Tibial nerve (tissue), 4 donors: Measurements from ENCODE around the gene AFF3. TPM values are rescaled to one million over a fixed set of nuclear protein-coding genes. Genes with fewer than 3 reads are reported as not detected.

ENCODE experiments used
- DNase-seq, 2 donors: peaks; one replicate each; pipeline ENCODE4 v3.0.0-alpha.2; 2019; ENCODE audit warnings: low spot score in 2 of 2
- H3K27ac ChIP-seq, 4 donors: fragments of 200-600 bp; sonication (generic) in 3 of 4; one replicate each; pipeline ENCODE4 v1.5.1; 2017 to 2019; ENCODE audit warnings: mild to moderate bottlenecking in 1 of 4
- H3K27me3 ChIP-seq, 2 donors: fragments of 200-600 bp; sonication (generic) in 1 of 2; one replicate each; pipeline versions ENCODE4 v1.5.1 to v1.6.0; 2017 to 2019
- H3K36me3 ChIP-seq, 3 donors: fragments of 200-600 bp; sonication (generic); one replicate each; pipeline ENCODE4 v1.5.1; 2018 to 2019
- H3K4me1 ChIP-seq, 4 donors: fragments of 200-600 bp; sonication (generic) in 3 of 4; one replicate each; pipeline ENCODE4 v1.5.1; 2017 to 2019
- H3K4me3 ChIP-seq, 4 donors: fragments of 200-600 bp; sonication (generic) in 3 of 4; one replicate each; pipeline ENCODE4 v1.5.1; 2017 to 2019; ENCODE audit warnings: mild to moderate bottlenecking in 1 of 4, moderate library complexity in 1 of 4
- H3K9me3 ChIP-seq, 4 donors: fragments of 200-600 bp; sonication (generic) in 3 of 4; one replicate each; pipeline ENCODE4 v1.5.1; 2017 to 2019
- EP300 ChIP-seq, 2 donors: sonication (generic); formaldehyde crosslinking; IDR thresholded peaks; one replicate each; pipeline ENCODE4 v1.6.1; 2017; ENCODE audit warnings: antibody characterized with exemption in 2 of 2, mild to moderate bottlenecking in 1 of 2
- POLR2A ChIP-seq, 2 donors: fragments of 450-650 bp; IDR thresholded peaks; one replicate each; pipeline ENCODE4 v1.6.1; 2017; ENCODE audit warnings: antibody characterized with exemption in 2 of 2, mild to moderate bottlenecking in 2 of 2, moderate library complexity in 2 of 2
- WGBS, 2 donors: methylation state at CpG; one replicate each; pipeline ENCODE4 v1.1.5; 2018; 5-methylcytosine and 5-hydroxymethylcytosine counted together
- total RNA-seq, 4 donors: library from RNA; depleted of rRNA; stranded (reverse); fragments of >200 nt; gene quantifications; one replicate each; pipeline ENCODE4 v1.1.0, GENCODE V29; 2016
- TF ChIP-seq, protein P1 (sequence below), 5 experiments: fragments of 200-600 bp in 3 of 5; fragments of 450-650 bp in 2 of 5; sonication (generic) in 3 of 5; IDR thresholded peaks; one replicate each; pipeline ENCODE4 v1.5.1; 2016 to 2019; ENCODE audit warnings: antibody characterized with exemption in 5 of 5, mild to moderate bottlenecking in 3 of 5, moderate library complexity in 2 of 5

AFF3 gene
- total RNA-seq, 4 donors from 2014 or later = 7.2 to 36.0 (median 21.4) TPM

DNA sequence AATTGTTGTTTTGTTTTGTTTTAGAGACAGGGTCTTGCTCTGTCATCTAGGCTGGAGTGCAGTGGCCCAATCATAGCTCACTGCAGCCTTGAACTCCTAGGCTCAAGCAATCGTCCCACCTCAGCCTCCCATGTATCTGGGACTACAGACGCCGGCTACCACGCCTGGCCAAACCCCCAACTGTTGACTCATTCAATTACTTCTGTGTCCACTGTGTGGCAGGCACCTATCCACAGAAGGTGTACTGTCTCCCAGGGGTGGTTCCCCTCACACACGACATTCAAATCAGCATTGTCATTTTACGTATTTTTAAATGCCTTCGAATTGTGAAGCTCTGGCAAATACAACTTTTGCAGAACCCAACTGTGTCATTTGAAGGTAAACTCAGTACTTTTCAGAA lies 464.6 kb downstream of the AFF3 start:
- WGBS, 2 donors = 88 to 90% methylated on average over 7 of the region's 7 CpGs
- Histone ChIP-seq H3K9me3 (no peaks in the 10 kb centered on the region), H3K4me1 (peaks cover 0 to 27% (median 0%) of the 10 kb centered on the region in 4 donors), H3K36me3 (no peaks in the 10 kb centered on the region), H3K27me3 (no peaks in the 10 kb centered on the region), H3K4me3 (no peak overlapping the region), H3K27ac (no peak overlapping the region)
- DNase-seq = no peak
- TF ChIP-seq POLR2A (IDR thresholded peaks at IDR 0.05) = no peak
- TF ChIP-seq EP300 (IDR thresholded peaks at IDR 0.05) = no peak
- TF ChIP-seq, protein P1, sequence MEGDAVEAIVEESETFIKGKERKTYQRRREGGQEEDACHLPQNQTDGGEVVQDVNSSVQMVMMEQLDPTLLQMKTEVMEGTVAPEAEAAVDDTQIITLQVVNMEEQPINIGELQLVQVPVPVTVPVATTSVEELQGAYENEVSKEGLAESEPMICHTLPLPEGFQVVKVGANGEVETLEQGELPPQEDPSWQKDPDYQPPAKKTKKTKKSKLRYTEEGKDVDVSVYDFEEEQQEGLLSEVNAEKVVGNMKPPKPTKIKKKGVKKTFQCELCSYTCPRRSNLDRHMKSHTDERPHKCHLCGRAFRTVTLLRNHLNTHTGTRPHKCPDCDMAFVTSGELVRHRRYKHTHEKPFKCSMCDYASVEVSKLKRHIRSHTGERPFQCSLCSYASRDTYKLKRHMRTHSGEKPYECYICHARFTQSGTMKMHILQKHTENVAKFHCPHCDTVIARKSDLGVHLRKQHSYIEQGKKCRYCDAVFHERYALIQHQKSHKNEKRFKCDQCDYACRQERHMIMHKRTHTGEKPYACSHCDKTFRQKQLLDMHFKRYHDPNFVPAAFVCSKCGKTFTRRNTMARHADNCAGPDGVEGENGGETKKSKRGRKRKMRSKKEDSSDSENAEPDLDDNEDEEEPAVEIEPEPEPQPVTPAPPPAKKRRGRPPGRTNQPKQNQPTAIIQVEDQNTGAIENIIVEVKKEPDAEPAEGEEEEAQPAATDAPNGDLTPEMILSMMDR (IDR thresholded peaks at IDR 0.05) = no peak

DNA sequence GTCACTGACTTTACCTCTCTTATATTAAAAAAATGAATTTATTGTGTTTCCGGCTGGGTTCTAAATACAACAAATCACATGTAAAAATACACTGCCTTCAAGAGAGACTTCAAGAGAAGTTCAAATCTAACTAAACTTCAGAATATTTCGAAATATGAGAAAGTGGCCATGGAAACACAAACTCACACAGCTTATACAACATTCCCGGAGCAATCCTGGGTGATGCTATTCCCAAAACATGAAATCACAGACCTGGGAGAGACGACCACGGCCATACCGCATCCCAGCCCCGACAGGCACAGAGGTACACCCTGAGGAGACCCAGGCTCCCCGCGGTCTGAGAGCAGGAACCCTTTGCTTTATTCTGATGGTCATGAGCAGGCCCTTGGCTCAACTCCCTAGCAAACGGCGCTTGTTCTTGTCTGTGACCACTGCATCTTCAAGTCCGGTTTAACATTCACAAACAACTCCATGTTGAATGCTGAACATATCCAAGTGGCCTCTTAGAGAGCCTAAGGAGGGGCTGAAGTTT lies 467.2 kb downstream of the AFF3 start:
- Histone ChIP-seq H3K9me3 (no peaks in the 10 kb centered on the region), H3K4me3 (no peak overlapping the region), H3K4me1 (peaks cover 0 to 12% (median 5%) of the 10 kb centered on the region in 4 donors), H3K36me3 (no peaks in the 10 kb centered on the region), H3K27ac (peak overlapping the region in 1 of 4 donors; percentile 9), H3K27me3 (no peaks in the 10 kb centered on the region)
- TF ChIP-seq EP300 (IDR thresholded peaks at IDR 0.05) = no peak
- TF ChIP-seq, protein P1 (IDR thresholded peaks at IDR 0.05) = no peak
- TF ChIP-seq POLR2A (IDR thresholded peaks at IDR 0.05) = no peak
- WGBS, 2 donors = 89 to 90% methylated on average over 12 of the region's 12 CpGs
- no peak for DNase-seq

DNA sequence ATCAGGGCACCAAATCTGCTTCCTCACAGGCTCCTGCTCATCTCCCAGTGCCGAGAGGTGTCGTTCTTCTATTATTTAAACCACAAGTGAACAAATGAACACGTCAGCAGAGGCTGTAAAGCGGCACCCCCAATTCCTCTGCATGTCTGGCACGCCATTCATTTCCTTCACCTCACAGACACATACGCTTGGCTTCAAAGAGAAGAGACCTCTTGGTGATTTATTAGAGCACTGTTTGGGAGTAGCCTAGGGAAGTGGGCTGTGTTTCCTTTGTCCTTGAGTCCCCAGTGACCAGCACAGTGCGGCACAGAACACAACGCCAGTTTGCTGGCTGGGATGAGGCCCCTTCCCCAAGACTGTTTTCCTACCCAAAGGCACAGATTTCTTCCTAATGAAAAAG lies 468.3 kb downstream of the AFF3 start:
- no peaks in the 10 kb centered on the region for H3K36me3 ChIP-seq
- H3K4me3 ChIP-seq = no peak overlapping the region
- TF ChIP-seq, protein P1 (IDR thresholded peaks at IDR 0.05) = no peak
- TF ChIP-seq EP300 (IDR thresholded peaks at IDR 0.05) (no peak), POLR2A (IDR thresholded peaks at IDR 0.05) (no peak)
- H3K4me1 ChIP-seq = peaks cover 0 to 9% (median 2%) of the 10 kb centered on the region in 4 donors
- WGBS, 2 donors = 86 to 87% methylated on average over 8 of the region's 8 CpGs
- H3K9me3 ChIP-seq = no peaks in the 10 kb centered on the region
- no peaks in the 10 kb centered on the region for H3K27me3 ChIP-seq
- DNase-seq = no peak
- no peak overlapping the region for H3K27ac ChIP-seq

DNA sequence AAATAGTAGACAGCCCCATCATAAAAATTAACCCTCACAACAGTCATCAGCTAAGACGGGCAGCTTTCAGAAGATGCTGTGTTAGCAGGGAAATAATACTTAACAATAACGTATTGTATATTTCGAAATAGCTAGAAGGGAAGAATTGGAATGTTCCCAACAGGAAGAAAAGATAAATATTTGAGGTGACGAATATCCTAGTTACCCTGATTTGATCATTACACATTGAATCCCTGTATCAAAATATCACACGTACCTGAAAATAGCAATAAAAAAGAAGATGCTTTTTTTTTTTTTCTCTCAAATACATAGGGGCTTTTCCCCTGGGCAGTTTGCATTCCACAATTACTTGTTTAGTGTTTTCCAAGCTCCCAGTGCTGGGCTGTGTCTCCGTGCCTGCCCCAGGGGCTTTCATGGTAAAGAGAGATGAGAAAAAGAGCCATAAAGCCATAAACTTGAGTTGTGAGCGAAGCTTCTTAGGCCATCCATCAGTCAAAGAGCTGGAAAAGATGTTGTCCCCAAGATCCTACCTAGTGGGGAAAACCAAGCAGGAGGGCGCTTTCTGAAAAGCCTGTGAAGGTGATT lies 469.5 kb downstream of the AFF3 start:
- no peaks in the 10 kb centered on the region for H3K9me3 ChIP-seq
- no peak overlapping the region for H3K27ac ChIP-seq
- peaks cover 0 to 9% (median 2%) of the 10 kb centered on the region in 4 donors for H3K4me1 ChIP-seq
- H3K4me3 ChIP-seq = no peak overlapping the region
- no peak for DNase-seq
- WGBS, 2 donors = 45 to 50% methylated on average over 8 of the region's 8 CpGs
- TF ChIP-seq POLR2A (IDR thresholded peaks at IDR 0.05) (no peak), EP300 (IDR thresholded peaks at IDR 0.05) (no peak)
- TF ChIP-seq, protein P1 (IDR thresholded peaks at IDR 0.05) = no peak
- no peaks in the 10 kb centered on the region for H3K36me3 ChIP-seq
- no peaks in the 10 kb centered on the region for H3K27me3 ChIP-seq
